ENCODE results near the gene MEP1A. TPM values are rescaled to one million over a fixed set of nuclear protein-coding genes. Genes with fewer than 3 reads are reported as not detected.
"Not testable (repeated sequence)": the region's sequence is repeated elsewhere in the genome, so short reads cannot be mapped to it uniquely, and the experiment has no call there.

Gene MEP1A
- total RNA-seq, 2 donors from 2014 or later = not detected

GRCh38 chr6:46760925-46761324, 32.3 kb upstream of the MEP1A start:
- no peak for ATAC-seq (replicated peaks in 1 of 2)
- DNase-seq = no peak
- no peaks in the 10 kb centered on the region for H3K9me3 Mint-ChIP-seq
- no peak overlapping the region for H3K27ac Mint-ChIP-seq
- H3K4me3 Mint-ChIP-seq = no peak overlapping the region
- no peaks in the 10 kb centered on the region for H3K36me3 Mint-ChIP-seq (ENCODE audit: insufficient read depth in 2 of 2)
- H3K4me1 Mint-ChIP-seq (ENCODE audit: low read depth) = no peaks in the 10 kb centered on the region
- H3K27me3 Mint-ChIP-seq (ENCODE audit: low read depth) = peaks cover 10% of the 10 kb centered on the region

- Mint-ChIP-seq H3K4me3 (no peak overlapping the region), H3K27me3 (ENCODE audit: low read depth) (peaks cover 10% of the 10 kb centered on the region), H3K4me1 (ENCODE audit: low read depth) (no peaks in the 10 kb centered on the region), H3K36me3 (ENCODE audit: insufficient read depth in 2 of 2) (no peaks in the 10 kb centered on the region), H3K9me3 (no peaks in the 10 kb centered on the region), H3K27ac (no peak overlapping the region)
- DNase-seq = no peak
- no peak for ATAC-seq (replicated peaks in 1 of 2)
These were observed 29.7 kb upstream of the MEP1A start for GRCh38 chr6:46763466-46763865.

DNA sequence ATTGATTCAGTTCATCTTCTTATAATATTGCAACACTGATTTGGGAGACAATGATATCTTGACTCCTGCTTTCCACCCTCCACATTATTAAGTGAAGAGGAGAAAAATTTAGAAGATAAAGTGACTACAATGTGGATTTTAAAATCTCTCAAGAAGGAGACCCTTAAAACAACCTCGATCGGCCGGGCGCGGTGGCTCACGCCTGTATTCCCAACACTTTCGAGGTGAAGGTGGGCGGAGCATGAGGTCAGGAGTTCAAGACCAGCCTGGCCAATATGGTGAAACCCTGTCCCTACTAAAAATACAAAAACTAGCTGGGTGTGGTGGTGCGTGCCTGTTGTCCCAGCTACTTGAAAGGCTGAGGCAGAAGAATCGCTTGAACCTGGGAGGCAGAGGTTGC, 28.9 kb upstream of the MEP1A start:
- H3K27ac Mint-ChIP-seq; H3K4me1 Mint-ChIP-seq (ENCODE audit: low read depth); ATAC-seq (replicated peaks in 1 of 2); DNase-seq; H3K4me3 Mint-ChIP-seq; H3K9me3 Mint-ChIP-seq; H3K36me3 Mint-ChIP-seq (ENCODE audit: insufficient read depth in 2 of 2): not testable (repeated sequence)
- peaks cover 10% of the 10 kb centered on the region for H3K27me3 Mint-ChIP-seq (ENCODE audit: low read depth)

GRCh38 chr6:46764961-46765360, 28.2 kb upstream of the MEP1A start:
- no peaks in the 10 kb centered on the region for H3K4me1 Mint-ChIP-seq (ENCODE audit: low read depth)
- H3K4me3 Mint-ChIP-seq = no peak overlapping the region
- DNase-seq (no peak), ATAC-seq (replicated peaks in 1 of 2) (no peak)
- no peaks in the 10 kb centered on the region for H3K9me3 Mint-ChIP-seq
- H3K27ac Mint-ChIP-seq = no peak overlapping the region
- H3K36me3 Mint-ChIP-seq (ENCODE audit: insufficient read depth in 2 of 2) = no peaks in the 10 kb centered on the region
- H3K27me3 Mint-ChIP-seq (ENCODE audit: low read depth) = peaks cover 10% of the 10 kb centered on the region

DNA sequence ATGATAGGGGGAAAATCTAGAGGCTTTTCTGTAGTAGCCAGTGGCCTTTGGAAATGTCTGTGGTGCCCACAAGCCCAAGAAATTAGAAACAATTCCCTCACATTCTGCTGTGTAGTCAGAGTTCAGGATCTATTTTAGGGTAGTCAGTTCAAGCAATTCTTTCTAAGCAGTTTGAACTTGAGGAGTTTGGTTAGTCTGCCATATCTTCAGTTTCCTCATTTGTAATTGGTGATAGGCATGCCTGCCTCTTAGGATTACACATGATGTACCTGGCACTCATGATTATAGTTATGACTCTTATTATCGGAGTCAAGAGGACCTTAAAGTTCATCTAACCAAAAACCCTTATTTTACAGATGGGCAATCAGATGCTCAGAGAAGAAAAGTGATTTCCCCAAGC, 21.2 kb upstream of the MEP1A start:
- no peak for DNase-seq
- no peaks in the 10 kb centered on the region for H3K4me1 Mint-ChIP-seq (ENCODE audit: low read depth)
- H3K27me3 Mint-ChIP-seq (ENCODE audit: low read depth) = no peaks in the 10 kb centered on the region
- no peak overlapping the region for H3K4me3 Mint-ChIP-seq
- no peaks in the 10 kb centered on the region for H3K36me3 Mint-ChIP-seq (ENCODE audit: insufficient read depth in 2 of 2)
- ATAC-seq (replicated peaks in 1 of 2) = no peak
- no peaks in the 10 kb centered on the region for H3K9me3 Mint-ChIP-seq
- H3K27ac Mint-ChIP-seq = no peak overlapping the region

- DNase-seq (no peak), ATAC-seq (replicated peaks in 1 of 2) (no peak)
- no peaks in the 10 kb centered on the region for H3K36me3 Mint-ChIP-seq (ENCODE audit: insufficient read depth in 2 of 2)
- H3K4me3 Mint-ChIP-seq = no peak overlapping the region
- H3K27ac Mint-ChIP-seq = no peak overlapping the region
- no peaks in the 10 kb centered on the region for H3K9me3 Mint-ChIP-seq
- H3K4me1 Mint-ChIP-seq (ENCODE audit: low read depth) = no peaks in the 10 kb centered on the region
- H3K27me3 Mint-ChIP-seq (ENCODE audit: low read depth) = no peaks in the 10 kb centered on the region
These were observed 20.4 kb upstream of the MEP1A start for GRCh38 chr6:46772762-46773161.

GRCh38 chr6:46773201-46773855, 19.9 kb upstream of the MEP1A start:
- ATAC-seq (replicated peaks in 1 of 2) (no peak), DNase-seq (no peak)
- no peak overlapping the region for H3K27ac Mint-ChIP-seq
- no peaks in the 10 kb centered on the region for H3K9me3 Mint-ChIP-seq
- H3K4me3 Mint-ChIP-seq = no peak overlapping the region
- no peaks in the 10 kb centered on the region for H3K27me3 Mint-ChIP-seq (ENCODE audit: low read depth)
- H3K4me1 Mint-ChIP-seq (ENCODE audit: low read depth) = no peaks in the 10 kb centered on the region
- H3K36me3 Mint-ChIP-seq (ENCODE audit: insufficient read depth in 2 of 2) = no peaks in the 10 kb centered on the region

GRCh38 chr6:46774736-46775135, 18.5 kb upstream of the MEP1A start:
- not testable (repeated sequence) for H3K9me3 Mint-ChIP-seq; H3K27ac Mint-ChIP-seq; H3K4me3 Mint-ChIP-seq; H3K36me3 Mint-ChIP-seq (ENCODE audit: insufficient read depth in 2 of 2); ATAC-seq (replicated peaks in 1 of 2); DNase-seq; H3K4me1 Mint-ChIP-seq (ENCODE audit: low read depth); H3K27me3 Mint-ChIP-seq (ENCODE audit: low read depth)

- no peaks in the 10 kb centered on the region for H3K36me3 Mint-ChIP-seq (ENCODE audit: insufficient read depth in 2 of 2)
- ATAC-seq (replicated peaks in 1 of 2) = no peak
- no peaks in the 10 kb centered on the region for H3K9me3 Mint-ChIP-seq
- no peaks in the 10 kb centered on the region for H3K4me1 Mint-ChIP-seq (ENCODE audit: low read depth)
- DNase-seq = no peak
- H3K4me3 Mint-ChIP-seq = no peak overlapping the region
- H3K27me3 Mint-ChIP-seq (ENCODE audit: low read depth) = peaks cover 7% of the 10 kb centered on the region
- H3K27ac Mint-ChIP-seq = no peak overlapping the region
These were observed 17.0 kb upstream of the MEP1A start for GRCh38 chr6:46776070-46776712.

DNA sequence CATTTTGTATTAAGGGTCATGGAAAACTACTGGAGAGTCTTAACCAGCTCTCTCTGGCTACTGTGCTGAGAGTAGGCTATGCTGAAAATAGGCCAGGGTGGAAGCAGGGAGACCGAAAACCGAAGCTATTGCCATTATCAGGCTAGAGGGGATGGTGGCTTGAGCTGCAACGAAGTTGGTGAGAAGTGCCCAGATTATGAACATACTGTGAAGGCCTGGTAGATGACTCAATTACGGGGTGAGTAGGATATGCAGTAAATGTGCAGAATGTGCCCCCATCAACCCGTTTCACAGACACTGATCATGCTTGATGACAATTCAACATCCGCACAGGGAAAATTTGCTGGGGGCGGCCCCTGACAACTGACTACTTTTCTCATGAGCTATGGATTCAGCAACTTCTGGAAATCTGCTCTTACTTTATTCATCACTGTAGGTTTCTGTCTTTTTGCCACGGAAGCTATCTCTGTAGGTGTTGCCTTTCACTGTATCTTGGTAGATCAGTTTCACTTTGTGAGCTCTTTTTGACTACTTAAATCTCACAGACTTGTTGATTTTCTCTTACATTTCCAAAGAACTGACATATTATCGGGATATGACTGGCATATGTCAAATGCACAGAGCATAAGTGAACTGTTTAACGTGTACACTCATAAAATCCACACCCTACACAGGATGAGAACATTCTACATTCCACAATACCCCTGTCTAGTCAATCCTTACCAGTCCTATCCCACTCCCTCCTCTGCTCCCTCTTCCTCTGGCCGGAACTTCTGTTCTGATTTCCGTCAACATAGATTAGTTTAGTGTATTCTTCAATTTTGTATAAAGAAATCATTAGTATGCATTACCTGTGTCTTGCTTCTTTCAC, 15.5 kb upstream of the MEP1A start:
- no peaks in the 10 kb centered on the region for H3K4me1 Mint-ChIP-seq (ENCODE audit: low read depth)
- no peak overlapping the region for H3K27ac Mint-ChIP-seq
- H3K4me3 Mint-ChIP-seq = no peak overlapping the region
- ATAC-seq (replicated peaks in 1 of 2) (no peak), DNase-seq (no peak)
- no peaks in the 10 kb centered on the region for H3K9me3 Mint-ChIP-seq
- H3K36me3 Mint-ChIP-seq (ENCODE audit: insufficient read depth in 2 of 2) = no peaks in the 10 kb centered on the region
- H3K27me3 Mint-ChIP-seq (ENCODE audit: low read depth) = peaks cover 7% of the 10 kb centered on the region

DNA sequence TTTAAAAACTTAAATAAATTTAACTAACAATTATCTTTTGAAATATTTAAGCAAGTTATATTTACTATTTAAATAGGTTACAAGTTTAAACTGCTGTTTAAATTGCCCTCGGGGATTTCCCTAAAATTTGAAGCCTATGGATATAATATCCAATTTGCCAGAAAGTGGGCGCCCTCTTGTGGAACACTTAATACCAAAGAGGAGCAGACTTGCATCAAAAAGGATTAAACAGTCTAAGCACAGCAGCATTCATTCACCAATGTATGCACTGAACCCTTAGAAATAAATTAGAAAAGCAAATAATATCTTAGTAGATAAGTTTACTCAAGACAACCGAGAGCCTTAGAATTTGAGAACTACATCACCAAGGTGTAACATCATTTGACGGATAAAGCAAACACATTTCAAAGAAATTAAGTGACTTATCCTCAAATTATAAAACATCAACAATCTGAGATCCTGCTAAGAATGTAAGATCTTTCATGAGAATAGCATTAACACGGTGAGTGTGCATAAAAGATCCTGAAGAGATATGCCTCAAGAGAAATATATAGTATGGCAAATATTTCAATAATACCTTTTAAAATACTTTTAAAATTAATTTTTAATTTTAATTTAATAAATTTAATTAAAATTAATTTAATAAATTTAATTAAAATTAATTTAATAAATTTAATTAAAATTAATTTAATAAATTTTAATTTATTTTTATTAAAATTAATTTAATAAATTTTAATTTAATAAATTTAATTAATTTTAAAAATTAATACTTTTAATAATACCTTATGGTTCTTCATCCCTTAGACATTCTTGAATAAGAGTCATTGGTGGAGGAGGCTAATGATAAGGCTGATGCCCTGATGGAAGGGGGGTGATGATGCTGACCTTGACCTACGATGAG, 11.5 kb upstream of the MEP1A start:
- Mint-ChIP-seq H3K27me3 (ENCODE audit: low read depth) (peaks cover 16% of the 10 kb centered on the region), H3K4me1 (ENCODE audit: low read depth) (no peaks in the 10 kb centered on the region), H3K27ac (no peak overlapping the region), H3K4me3 (no peak overlapping the region), H3K9me3 (no peaks in the 10 kb centered on the region), H3K36me3 (ENCODE audit: insufficient read depth in 2 of 2) (no peaks in the 10 kb centered on the region)
- DNase-seq = peak; percentile 27 to 28
- ATAC-seq (replicated peaks in 1 of 2) = no peak

- H3K4me3 Mint-ChIP-seq = no peak overlapping the region
- H3K27me3 Mint-ChIP-seq (ENCODE audit: low read depth) = peaks cover 25% of the 10 kb centered on the region
- DNase-seq = no peak
- ATAC-seq (replicated peaks in 1 of 2) = no peak
- H3K27ac Mint-ChIP-seq = no peak overlapping the region
- no peaks in the 10 kb centered on the region for H3K4me1 Mint-ChIP-seq (ENCODE audit: low read depth)
- no peaks in the 10 kb centered on the region for H3K36me3 Mint-ChIP-seq (ENCODE audit: insufficient read depth in 2 of 2)
- H3K9me3 Mint-ChIP-seq = no peaks in the 10 kb centered on the region
These were observed 8.7 kb upstream of the MEP1A start for GRCh38 chr6:46784535-46784934.

Data from activated T-cell treated with anti-CD3 and anti-CD28 coated beads, Interleukin-2, amount 50 U/mL, for 72 hours (primary cell).